Aorta (tissue), 5 donors: ENCODE measurements around the gene MCF2L. TPM values are rescaled to one million over a fixed set of nuclear protein-coding genes. Genes with fewer than 3 reads are reported as not detected.

Experiments used
- ATAC-seq: fragments of 200-7000 bp; cut with Tn5 transposase; one replicate; pipeline ENCODE4 v1.9.1; 2022; ENCODE audit warnings: moderate library complexity; ENCODE audit not compliant: low FRiP score
- DNase-seq, 2 donors: peaks; one replicate each; pipeline ENCODE4 v3.0.0-alpha.2; 2020
- H3K27ac ChIP-seq, 2 donors: one replicate each; pipeline ENCODE4 v1.5.1; 2013; ENCODE audit warnings: low read length in 2 of 2, mild to moderate bottlenecking in 2 of 2, moderate library complexity in 2 of 2, control low read depth in 1 of 2, inconsistent platforms in 1 of 2, low read depth in 1 of 2
- H3K27me3 ChIP-seq, 2 donors: one replicate each; pipeline ENCODE4 v1.6.1; 2013; ENCODE audit warnings: control low read depth in 1 of 2, low read length in 1 of 2, mild to moderate bottlenecking in 1 of 2, moderate library complexity in 1 of 2; ENCODE audit not compliant: insufficient read depth in 2 of 2, control insufficient read depth in 1 of 2
- H3K36me3 ChIP-seq, 2 donors: one replicate each; pipeline ENCODE4 v1.6.1; 2013; ENCODE audit warnings: control low read depth in 1 of 2, low read length in 1 of 2, mild to moderate bottlenecking in 1 of 2; ENCODE audit not compliant: insufficient read depth in 2 of 2, control insufficient read depth in 1 of 2
- H3K4me1 ChIP-seq, 2 donors: one replicate each; pipeline ENCODE4 v1.6.1; 2013; ENCODE audit warnings: low read length in 2 of 2, control low read depth in 1 of 2, mild to moderate bottlenecking in 1 of 2, moderate library complexity in 1 of 2; ENCODE audit not compliant: insufficient read depth in 2 of 2, control insufficient read depth in 1 of 2
- H3K4me3 ChIP-seq, 2 donors: one replicate each; pipeline ENCODE4 v1.5.1; 2013; ENCODE audit warnings: low read length in 2 of 2, control low read depth in 1 of 2, mild to moderate bottlenecking in 1 of 2
- H3K9me3 ChIP-seq: one replicate; pipeline ENCODE4 v1.6.1; 2013; ENCODE audit warnings: mild to moderate bottlenecking, low read length; ENCODE audit not compliant: control insufficient read depth
- WGBS, 2 donors: extraction: QIAGEN DNeasy Blood & Tissue Kit; methylation state at CpG; one replicate each; pipeline ENCODE4 v1.1.7; 2013; 5-methylcytosine and 5-hydroxymethylcytosine counted together
- intact Hi-C, 2 donors: fragments of 100-400 bp; cut with DNase I; formaldehyde crosslinking; loops; one replicate each; pipeline versions ENCODE4 v1.14.2 to v1.15.0; 2022
- polyA plus RNA-seq, 2 donors: library from polyadenylated mRNA; stranded (reverse); fragments of 200-250 nt; gene quantifications; one replicate each; pipeline ENCODE4 v1.2.3, GENCODE V29; 2013
- total RNA-seq, 2 donors: library from RNA; stranded (reverse); fragmentation: NEBNext Ultra II Directional; extraction: Animal tissue kit (Norgen Biotek cat#: 25700); gene quantifications; one replicate each; pipeline ENCODE4 v1.2.1, GENCODE V29; 2021
- donor health status: healthy with polysubstance abuse.
- donor health status: Bipolar disorder and iron deficiency.
- donor health status: DM: no; HTN: no; CAD: no.
- donor health status: DM: no; HTN: no; CAD: no.
- donor health status: DM: yes; HTN: yes; CAD: no.

The MCF2L gene
- total and polyA plus RNA-seq, 4 donors, result 3.2 to 73.3 (median 27.6) TPM

- WGBS, 2 donors, result 84 to 87% methylated on average over 39 of the region's 39 CpGs
- no peaks in the 10 kb centered on the region for H3K4me1 ChIP-seq
These were observed 174.6 kb downstream of the MCF2L start for GRCh38 chr13:113143466-113144254.

GRCh38 chr13:113144255-113144629 is 175.2 kb downstream of the MCF2L start:
- ATAC-seq, result no peak
- intact Hi-C loops, result no loop called here

More at GRCh38 chr13:113143466-113144254, 174.6 kb downstream of the MCF2L start:
- Histone ChIP-seq H3K36me3 (no peaks in the 10 kb centered on the region), H3K4me3 (no peak overlapping the region), H3K27ac (no peak overlapping the region), H3K9me3 (no peaks in the 10 kb centered on the region), H3K27me3 (no peaks in the 10 kb centered on the region)
- DNase-seq (no peak), ATAC-seq (no peak)
- intact Hi-C loops, result no loop called here

GRCh38 chr13:113145496-113145895 is 176.5 kb downstream of the MCF2L start:
- ATAC-seq, result no peak
- H3K27ac ChIP-seq, result no peak overlapping the region
- H3K4me1 ChIP-seq, result no peaks in the 10 kb centered on the region
- no peaks in the 10 kb centered on the region for H3K36me3 ChIP-seq
- H3K9me3 ChIP-seq, result no peaks in the 10 kb centered on the region
- WGBS, 2 donors, result 85 to 87% methylated on average over 12 of the region's 12 CpGs
- H3K4me3 ChIP-seq, result no peak overlapping the region
- no peaks in the 10 kb centered on the region for H3K27me3 ChIP-seq
- intact Hi-C loops, result no loop called here
- no peak for DNase-seq

More at GRCh38 chr13:113144255-113144629, 175.2 kb downstream of the MCF2L start:
- no peaks in the 10 kb centered on the region for H3K9me3 ChIP-seq
- H3K4me1 ChIP-seq, result no peaks in the 10 kb centered on the region
- no peaks in the 10 kb centered on the region for H3K36me3 ChIP-seq
- no peak overlapping the region for H3K4me3 ChIP-seq
- 82 to 85% methylated on average over 12 of the region's 12 CpGs for WGBS, 2 donors
- DNase-seq, result no peak
- H3K27me3 ChIP-seq, result no peaks in the 10 kb centered on the region
- no peak overlapping the region for H3K27ac ChIP-seq

- intact Hi-C loops, result no loop called here
These were observed 177.0 kb downstream of the MCF2L start for GRCh38 chr13:113145911-113146598.

GRCh38 chr13:113146750-113147149 is 177.7 kb downstream of the MCF2L start:
- H3K4me3 ChIP-seq, result no peak overlapping the region
- no peaks in the 10 kb centered on the region for H3K27me3 ChIP-seq
- no peaks in the 10 kb centered on the region for H3K9me3 ChIP-seq
- 76% methylated on average over 9 of the region's 9 CpGs for WGBS, 2 donors
- ATAC-seq (no peak), DNase-seq (no peak)
- H3K27ac ChIP-seq, result no peak overlapping the region
- intact Hi-C loops, result no loop called here
- H3K36me3 ChIP-seq, result no peaks in the 10 kb centered on the region
- no peaks in the 10 kb centered on the region for H3K4me1 ChIP-seq

More at GRCh38 chr13:113145911-113146598, 177.0 kb downstream of the MCF2L start:
- 85 to 87% methylated on average over 15 of the region's 15 CpGs for WGBS, 2 donors
- Histone ChIP-seq H3K27ac (no peak overlapping the region), H3K36me3 (no peaks in the 10 kb centered on the region), H3K4me3 (no peak overlapping the region), H3K4me1 (no peaks in the 10 kb centered on the region), H3K27me3 (no peaks in the 10 kb centered on the region), H3K9me3 (no peaks in the 10 kb centered on the region)
- DNase-seq (no peak), ATAC-seq (no peak)

- intact Hi-C loops, result no loop called here
- DNase-seq, result no peak
- WGBS, 2 donors, result 89 to 90% methylated on average over 8 of the region's 8 CpGs
- H3K4me3 ChIP-seq, result no peak overlapping the region
- no peaks in the 10 kb centered on the region for H3K27me3 ChIP-seq
- H3K9me3 ChIP-seq, result no peaks in the 10 kb centered on the region
- H3K27ac ChIP-seq, result no peak overlapping the region
- no peak for ATAC-seq
- H3K36me3 ChIP-seq, result no peaks in the 10 kb centered on the region
- H3K4me1 ChIP-seq, result no peaks in the 10 kb centered on the region
These were observed 178.2 kb downstream of the MCF2L start for GRCh38 chr13:113147206-113147605.

- DNase-seq (no peak), ATAC-seq (no peak)
- 90 to 93% methylated on average over 13 of the region's 13 CpGs for WGBS, 2 donors
- H3K27ac ChIP-seq, result no peak overlapping the region
- H3K4me1 ChIP-seq, result no peaks in the 10 kb centered on the region
- H3K4me3 ChIP-seq, result no peak overlapping the region
- no peaks in the 10 kb centered on the region for H3K9me3 ChIP-seq
- no peaks in the 10 kb centered on the region for H3K27me3 ChIP-seq
- no peaks in the 10 kb centered on the region for H3K36me3 ChIP-seq
- intact Hi-C loops, result no loop called here
These were observed 179.4 kb downstream of the MCF2L start for GRCh38 chr13:113148407-113148806.

- 95 to 96% methylated on average over 38 of the region's 38 CpGs for WGBS, 2 donors
- intact Hi-C loops, result no loop called here
These were observed 180.0 kb downstream of the MCF2L start for GRCh38 chr13:113148940-113149503.

More at GRCh38 chr13:113148940-113149503, 180.0 kb downstream of the MCF2L start:
- ATAC-seq (no peak), DNase-seq (no peak)
- H3K4me1 ChIP-seq, result no peaks in the 10 kb centered on the region
- no peaks in the 10 kb centered on the region for H3K9me3 ChIP-seq
- H3K27ac ChIP-seq, result no peak overlapping the region
- no peaks in the 10 kb centered on the region for H3K36me3 ChIP-seq
- H3K4me3 ChIP-seq, result no peak overlapping the region
- H3K27me3 ChIP-seq, result no peaks in the 10 kb centered on the region
